PC-3 (cell line): ENCODE results near the gene ZMAT2.
"Not testable (repeated sequence)": the region's sequence is repeated elsewhere in the genome, so short reads cannot be mapped to it uniquely, and the experiment has no call there.

Source experiments
- EZH2 ChIP-seq: fragments of 300-600 bp; sonication (generic); IDR thresholded peaks from one replicate; pipeline ENCODE4 v1.6.1; 2017; ENCODE audit warnings: antibody characterized with exemption, mild to moderate bottlenecking, low read length; ENCODE audit not compliant: unreplicated experiment
- EZH2phosphoT487 ChIP-seq: fragments of 300-600 bp; sonication (generic); IDR thresholded peaks from 2 replicates; pipeline ENCODE4 v1.6.1; 2018; ENCODE audit warnings: mild to moderate bottlenecking, antibody characterized with exemption, low read length, borderline replicate concordance
- TF ChIP-seq, protein P1 (sequence below): fragments of 300-600 bp; sonication (generic); conservative IDR thresholded peaks from 2 replicates; pipeline ENCODE4 v1.5.1; 2017; ENCODE audit warnings: antibody characterized with exemption, low read depth, mild to moderate bottlenecking, low read length

DNA sequence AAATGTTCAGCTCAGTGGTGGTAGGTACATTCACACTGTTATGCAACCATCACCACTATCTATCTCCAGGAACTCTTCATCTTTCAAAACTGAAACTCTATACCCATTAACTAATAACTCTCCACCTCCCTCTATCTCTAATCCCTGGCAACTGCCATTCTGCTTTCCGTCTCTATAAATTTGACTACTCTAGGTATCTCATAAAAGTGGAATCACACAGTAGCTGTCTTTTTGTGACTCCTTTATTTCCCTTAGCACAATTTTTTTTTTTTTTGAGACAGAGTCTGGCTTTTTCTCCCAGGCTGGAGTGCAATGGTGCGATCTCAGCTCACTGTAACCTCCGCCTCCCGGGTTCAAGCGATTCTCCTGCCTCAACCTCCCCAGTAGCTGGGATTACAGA lies 21.1 kb downstream of the ZMAT2 start:
- TF ChIP-seq EZH2, EZH2phosphoT487: not testable (repeated sequence)
- TF ChIP-seq, protein P1, sequence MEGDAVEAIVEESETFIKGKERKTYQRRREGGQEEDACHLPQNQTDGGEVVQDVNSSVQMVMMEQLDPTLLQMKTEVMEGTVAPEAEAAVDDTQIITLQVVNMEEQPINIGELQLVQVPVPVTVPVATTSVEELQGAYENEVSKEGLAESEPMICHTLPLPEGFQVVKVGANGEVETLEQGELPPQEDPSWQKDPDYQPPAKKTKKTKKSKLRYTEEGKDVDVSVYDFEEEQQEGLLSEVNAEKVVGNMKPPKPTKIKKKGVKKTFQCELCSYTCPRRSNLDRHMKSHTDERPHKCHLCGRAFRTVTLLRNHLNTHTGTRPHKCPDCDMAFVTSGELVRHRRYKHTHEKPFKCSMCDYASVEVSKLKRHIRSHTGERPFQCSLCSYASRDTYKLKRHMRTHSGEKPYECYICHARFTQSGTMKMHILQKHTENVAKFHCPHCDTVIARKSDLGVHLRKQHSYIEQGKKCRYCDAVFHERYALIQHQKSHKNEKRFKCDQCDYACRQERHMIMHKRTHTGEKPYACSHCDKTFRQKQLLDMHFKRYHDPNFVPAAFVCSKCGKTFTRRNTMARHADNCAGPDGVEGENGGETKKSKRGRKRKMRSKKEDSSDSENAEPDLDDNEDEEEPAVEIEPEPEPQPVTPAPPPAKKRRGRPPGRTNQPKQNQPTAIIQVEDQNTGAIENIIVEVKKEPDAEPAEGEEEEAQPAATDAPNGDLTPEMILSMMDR: not testable (repeated sequence)
